ENCODE data around the gene CACHD1. TPM values are rescaled to one million over a fixed set of nuclear protein-coding genes. Genes with fewer than 3 reads are reported as not detected.
"Not testable (repeated sequence)": the region's sequence is repeated elsewhere in the genome, so short reads cannot be mapped to it uniquely, and the experiment has no call there.

The CACHD1 gene
- total and polyA plus RNA-seq, 2 experiments from 2014 or later, result 41.3 to 54.4 TPM

- Histone ChIP-seq H3K36me3 (peaks cover 30% of the 10 kb centered on the region), H3K4me1 (ENCODE audit: low read depth) (no peaks in the 10 kb centered on the region), H3K27ac (no peak overlapping the region), H3K4me3 (no peak overlapping the region), H3K27me3 (no peaks in the 10 kb centered on the region), H3K9me3 (ENCODE audit: low read depth) (no peaks in the 10 kb centered on the region)
- TF ChIP-seq CTCF (IDR thresholded peaks at IDR 0.05; ENCODE audit: low read depth, low read length), result no peak
- DNase-seq (ENCODE audit: low read depth in 1 of 2, low spot score in 1 of 2), result no peak
These were observed 223.0 kb downstream of the CACHD1 start for GRCh38 chr1:64692911-64693310.

GRCh38 chr1:64693406-64693805, 223.5 kb downstream of the CACHD1 start:
- Histone ChIP-seq H3K27ac (no peak overlapping the region), H3K27me3 (no peaks in the 10 kb centered on the region), H3K9me3 (ENCODE audit: low read depth) (no peaks in the 10 kb centered on the region), H3K4me1 (ENCODE audit: low read depth) (no peaks in the 10 kb centered on the region), H3K36me3 (peaks cover 29% of the 10 kb centered on the region), H3K4me3 (no peak overlapping the region)
- no peak for TF ChIP-seq CTCF (IDR thresholded peaks at IDR 0.05; ENCODE audit: low read depth, low read length)
- no peak for DNase-seq (ENCODE audit: low read depth in 1 of 2, low spot score in 1 of 2)

GRCh38 chr1:64696879-64697278, 226.9 kb downstream of the CACHD1 start:
- Histone ChIP-seq H3K36me3 (peaks cover 16% of the 10 kb centered on the region), H3K27ac (no peak overlapping the region), H3K9me3 (ENCODE audit: low read depth) (no peaks in the 10 kb centered on the region), H3K4me3 (no peak overlapping the region), H3K27me3 (no peaks in the 10 kb centered on the region), H3K4me1 (ENCODE audit: low read depth) (no peaks in the 10 kb centered on the region)
- TF ChIP-seq CTCF (IDR thresholded peaks at IDR 0.05; ENCODE audit: low read depth, low read length), result no peak
- no peak for DNase-seq (ENCODE audit: low read depth in 1 of 2, low spot score in 1 of 2)

- H3K27me3 ChIP-seq, result no peaks in the 10 kb centered on the region
- H3K4me1 ChIP-seq (ENCODE audit: low read depth), result no peaks in the 10 kb centered on the region
- no peaks in the 10 kb centered on the region for H3K9me3 ChIP-seq (ENCODE audit: low read depth)
- no peak for TF ChIP-seq CTCF (IDR thresholded peaks at IDR 0.05; ENCODE audit: low read depth, low read length)
- H3K27ac ChIP-seq, result no peak overlapping the region
- no peaks in the 10 kb centered on the region for H3K36me3 ChIP-seq
- H3K4me3 ChIP-seq, result no peak overlapping the region
- no peak for DNase-seq (ENCODE audit: low read depth in 1 of 2, low spot score in 1 of 2)
These were observed 229.4 kb downstream of the CACHD1 start for GRCh38 chr1:64699327-64699726.

GRCh38 chr1:64701071-64701470, 231.1 kb downstream of the CACHD1 start:
- Histone ChIP-seq H3K27me3 (no peaks in the 10 kb centered on the region), H3K4me3 (no peak overlapping the region), H3K27ac (no peak overlapping the region), H3K4me1 (ENCODE audit: low read depth) (no peaks in the 10 kb centered on the region), H3K36me3 (no peaks in the 10 kb centered on the region), H3K9me3 (ENCODE audit: low read depth) (no peaks in the 10 kb centered on the region)
- DNase-seq (ENCODE audit: low read depth in 1 of 2, low spot score in 1 of 2), result no peak
- no peak for TF ChIP-seq CTCF (IDR thresholded peaks at IDR 0.05; ENCODE audit: low read depth, low read length)

GRCh38 chr1:64701886-64702285, 232.0 kb downstream of the CACHD1 start:
- Histone ChIP-seq H3K36me3 (no peaks in the 10 kb centered on the region), H3K27me3 (no peaks in the 10 kb centered on the region), H3K4me3 (no peak overlapping the region), H3K4me1 (ENCODE audit: low read depth) (no peaks in the 10 kb centered on the region), H3K9me3 (ENCODE audit: low read depth) (no peaks in the 10 kb centered on the region), H3K27ac (no peak overlapping the region)
- no peak for TF ChIP-seq CTCF (IDR thresholded peaks at IDR 0.05; ENCODE audit: low read depth, low read length)
- peak in 1 of 2 donors; percentile 12 for DNase-seq (ENCODE audit: low read depth in 1 of 2, low spot score in 1 of 2)

- H3K36me3 ChIP-seq; H3K9me3 ChIP-seq (ENCODE audit: low read depth); DNase-seq (ENCODE audit: low read depth in 1 of 2, low spot score in 1 of 2); H3K27ac ChIP-seq; H3K4me3 ChIP-seq; H3K27me3 ChIP-seq; H3K4me1 ChIP-seq (ENCODE audit: low read depth): not testable (repeated sequence)
These were observed 232.7 kb downstream of the CACHD1 start for GRCh38 chr1:64702670-64703069.

All from cardiac muscle cell (in vitro differentiated cells and primary cell).